Body of pancreas (tissue), 4 donors: ENCODE results near the gene CDKN1C. TPM values are rescaled to one million over a fixed set of nuclear protein-coding genes. Genes with fewer than 3 reads are reported as not detected.

ENCODE experiments used
- ATAC-seq: fragments of 150-250 bp; one replicate; pipeline ENCODE4 v1.9.1; 2016
- DNase-seq, 4 donors: peaks; one replicate each; pipeline ENCODE4 v3.0.0-alpha.2; 2019
- H3K27ac ChIP-seq, 4 donors: fragments of 200-600 bp; sonication (generic); 1 replicate in 3 of 4; 2 replicates in 1 of 4; pipeline versions ENCODE4 v1.5.1 to v1.6.1; 2016 to 2019; ENCODE audit warnings: mild to moderate bottlenecking in 1 of 4, mixed read lengths in 1 of 4, moderate library complexity in 1 of 4
- H3K27me3 ChIP-seq, 2 donors: fragments of 200-600 bp; sonication (generic); one replicate each; pipeline ENCODE4 v1.6.0; 2016; ENCODE audit warnings: mild to moderate bottlenecking in 1 of 2
- H3K36me3 ChIP-seq, 2 donors: fragments of 200-600 bp; sonication (generic); replicated peaks in 1 of 2; 2 replicates each; pipeline ENCODE4 v1.5.1; 2016; ENCODE audit warnings: low read depth in 2 of 2; ENCODE audit not compliant: insufficient read depth in 1 of 2
- H3K4me1 ChIP-seq: fragments of 200-600 bp; sonication (generic); one replicate; pipeline ENCODE4 v1.6.0; 2016
- H3K4me3 ChIP-seq, 2 donors: fragments of 200-600 bp; sonication (generic); 1 replicate in 1 of 2; 2 replicates in 1 of 2; pipeline ENCODE4 v1.5.1; 2016 to 2019
- H3K9me3 ChIP-seq, 3 donors: fragments of 200-600 bp; sonication (generic); 1 replicate in 2 of 3; 2 replicates in 1 of 3; pipeline ENCODE4 v1.5.1; 2016
- CTCF ChIP-seq, 7 experiments: fragments of 450-650 bp in 4 of 7; fragments of 200-600 bp in 3 of 7; sonication (generic) in 3 of 7; IDR thresholded peaks; one replicate each; pipeline ENCODE4 v1.5.1; 2016 to 2019; ENCODE audit warnings: antibody characterized with exemption in 7 of 7
- POLR2A ChIP-seq, 3 donors: fragments of 450-650 bp; IDR thresholded peaks; one replicate each; pipeline ENCODE4 v1.6.1; 2016; ENCODE audit warnings: antibody characterized with exemption in 3 of 3, mild to moderate bottlenecking in 2 of 3
- WGBS, 2 donors: methylation state at CpG; one replicate each; pipeline ENCODE4 v1.1.5; 2017; 5-methylcytosine and 5-hydroxymethylcytosine counted together
- intact Hi-C: fragments of 100-400 bp; cut with DNase I; formaldehyde crosslinking; loops from one replicate; pipeline ENCODE4 v1.15.1; 2023
- total RNA-seq, 2 donors: library from RNA; depleted of rRNA; stranded (reverse); fragments of >200 nt; gene quantifications; one replicate each; pipeline ENCODE4 v1.1.0, GENCODE V29; 2016

The CDKN1C gene
- total RNA-seq, 2 donors from 2014 or later, result 35.3 to 231 TPM

GRCh38 chr11:2860636-2861035 lies 24.9 kb downstream of the CDKN1C start:
- ATAC-seq (no peak), DNase-seq (peak in 1 of 4 donors; percentile 76)
- peaks cover 10% of the 10 kb centered on the region for H3K4me1 ChIP-seq

DNA sequence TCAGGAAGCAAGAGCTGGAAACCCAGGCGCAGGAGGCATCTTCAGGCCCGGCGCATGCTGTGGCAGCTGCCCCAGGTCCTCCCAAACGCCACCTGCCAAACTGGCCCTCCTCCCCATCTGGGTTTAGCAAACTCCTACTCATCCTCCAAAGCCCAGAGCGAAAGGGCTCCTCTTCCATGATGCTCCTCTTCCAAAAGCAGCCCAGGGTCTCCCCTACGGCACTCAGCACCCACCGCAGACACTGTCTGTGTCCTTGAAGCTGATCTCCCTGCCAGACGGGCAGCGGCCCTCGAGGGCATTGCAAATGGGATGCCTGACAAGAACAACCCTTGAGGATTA lies 25.9 kb downstream of the CDKN1C start:
- TF ChIP-seq CTCF (IDR thresholded peaks at IDR 0.05), result no peak
- no peak for TF ChIP-seq POLR2A (IDR thresholded peaks at IDR 0.05)
- no peaks in the 10 kb centered on the region for H3K9me3 ChIP-seq
- peaks cover 10% of the 10 kb centered on the region for H3K4me1 ChIP-seq
- ATAC-seq (no peak), DNase-seq (no peak)
- peaks cover 0 to 7% of the 10 kb centered on the region in 2 donors for H3K27me3 ChIP-seq
- H3K36me3 ChIP-seq, result no peaks in the 10 kb centered on the region
- WGBS, 2 donors, result 94 to 95% methylated on average over 8 to 9 of the region's 10 CpGs
- intact Hi-C loops, result no loop called here
- H3K27ac ChIP-seq, result no peak overlapping the region
- no peak overlapping the region for H3K4me3 ChIP-seq

More at GRCh38 chr11:2860636-2861035, 24.9 kb downstream of the CDKN1C start:
- no peak overlapping the region for H3K27ac ChIP-seq
- WGBS, 2 donors, result 65 to 72% methylated on average over 5 to 7 of the region's 7 CpGs
- no peaks in the 10 kb centered on the region for H3K36me3 ChIP-seq
- no peak overlapping the region for H3K4me3 ChIP-seq
- no peaks in the 10 kb centered on the region for H3K9me3 ChIP-seq
- intact Hi-C loops, result no loop called here
- TF ChIP-seq POLR2A (IDR thresholded peaks at IDR 0.05) (no peak), CTCF (IDR thresholded peaks at IDR 0.05) (no peak)
- peaks cover 0 to 7% of the 10 kb centered on the region in 2 donors for H3K27me3 ChIP-seq

- H3K27me3 ChIP-seq, result peaks cover 0 to 7% of the 10 kb centered on the region in 2 donors
- H3K4me1 ChIP-seq, result peaks cover 10% of the 10 kb centered on the region
- H3K4me3 ChIP-seq, result no peak overlapping the region
- no peak for TF ChIP-seq POLR2A (IDR thresholded peaks at IDR 0.05)
- TF ChIP-seq CTCF (IDR thresholded peaks at IDR 0.05), result no peak
- ATAC-seq (no peak), DNase-seq (no peak)
- H3K9me3 ChIP-seq, result no peaks in the 10 kb centered on the region
- intact Hi-C loops, result no loop called here
- no peaks in the 10 kb centered on the region for H3K36me3 ChIP-seq
- WGBS, 2 donors, result 83% methylated on average over 6 to 16 of the region's 16 CpGs
- H3K27ac ChIP-seq, result no peak overlapping the region
Measured at GRCh38 chr11:2858995-2859698, 26.4 kb downstream of the CDKN1C start.

GRCh38 chr11:2857918-2858317 lies 27.7 kb downstream of the CDKN1C start:
- Histone ChIP-seq H3K27me3 (peaks cover 0 to 4% of the 10 kb centered on the region in 2 donors), H3K4me1 (peaks cover 6% of the 10 kb centered on the region), H3K27ac (no peak overlapping the region), H3K9me3 (no peaks in the 10 kb centered on the region), H3K36me3 (no peaks in the 10 kb centered on the region), H3K4me3 (no peak overlapping the region)
- no peak for TF ChIP-seq POLR2A (IDR thresholded peaks at IDR 0.05)
- no peak for TF ChIP-seq CTCF (IDR thresholded peaks at IDR 0.05)
- ATAC-seq (no peak), DNase-seq (no peak)
- 67 to 84% methylated on average over 1 to 18 of the region's 18 CpGs for WGBS, 2 donors
- intact Hi-C loops, result no loop called here

DNA sequence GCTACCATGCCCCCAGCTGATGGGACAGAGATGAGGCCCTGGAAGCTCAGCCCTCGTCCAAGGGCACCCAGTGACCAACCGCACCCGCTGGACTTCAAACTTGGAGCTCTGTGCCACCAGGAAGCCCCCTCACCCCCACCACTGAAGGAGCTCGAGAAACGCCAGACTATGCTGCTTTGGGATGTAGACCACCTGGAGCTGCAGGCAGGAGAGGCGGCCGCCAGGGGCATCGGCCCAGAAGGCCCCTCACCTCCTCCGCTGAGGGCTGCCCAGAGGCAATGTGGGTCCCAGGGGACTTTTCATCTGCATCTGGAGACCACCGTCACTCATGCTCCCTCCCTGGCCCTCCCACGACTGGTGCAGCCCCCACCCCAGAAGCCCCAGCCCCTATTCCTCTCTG lies 28.3 kb downstream of the CDKN1C start:
- Histone ChIP-seq H3K4me3 (no peak overlapping the region), H3K36me3 (no peaks in the 10 kb centered on the region), H3K27ac (no peak overlapping the region), H3K4me1 (peaks cover under 1% of the 10 kb centered on the region), H3K9me3 (no peaks in the 10 kb centered on the region), H3K27me3 (no peaks in the 10 kb centered on the region)
- intact Hi-C loops, result no loop called here
- no peak for DNase-seq
- no peak for ATAC-seq
- TF ChIP-seq POLR2A (IDR thresholded peaks at IDR 0.05), result no peak
- no peak for TF ChIP-seq CTCF (IDR thresholded peaks at IDR 0.05)
- 51 to 69% methylated on average over 2 to 11 of the region's 11 CpGs for WGBS, 2 donors
